Ovary (tissue), 9 donors: Measurements from ENCODE around the gene CRHR2. TPM values are rescaled to one million over a fixed set of nuclear protein-coding genes. Genes with fewer than 3 reads are reported as not detected.

Experiments used
- DNase-seq, 5 donors: peaks; one replicate each; pipeline ENCODE4 v3.0.0-alpha.2; 2019 to 2020
- H3K27ac ChIP-seq, 2 donors: fragments of 200-600 bp; one replicate each; pipeline versions ENCODE4 v1.5.1 to v1.8.0; 2019 to 2022
- H3K27me3 ChIP-seq: fragments of 200-600 bp; one replicate; pipeline ENCODE4 v1.8.0; 2022
- H3K36me3 ChIP-seq: fragments of 200-600 bp; sonication (generic); one replicate; pipeline ENCODE4 v1.5.1; 2019
- H3K4me1 ChIP-seq: one replicate; pipeline ENCODE4 v1.8.1; 2013; ENCODE audit warnings: mild to moderate bottlenecking, moderate library complexity; ENCODE audit not compliant: insufficient read depth
- H3K4me3 ChIP-seq: fragments of 200-600 bp; sonication (generic); one replicate; pipeline ENCODE4 v1.5.1; 2017
- H3K9me3 ChIP-seq, 2 donors: fragments of 200-600 bp in 1 of 2; sonication (generic) in 1 of 2; one replicate each; pipeline versions ENCODE4 v1.5.1 to v1.8.1; 2013 to 2019; ENCODE audit warnings: mild to moderate bottlenecking in 1 of 2, moderate library complexity in 1 of 2
- CTCF ChIP-seq, 3 donors: fragments of 450-650 bp in 2 of 3; fragments of 200-600 bp in 1 of 3; IDR thresholded peaks; one replicate each; pipeline versions ENCODE4 v1.5.1 to v1.8.0; 2016 to 2022; ENCODE audit warnings: antibody characterized with exemption in 3 of 3, mild to moderate bottlenecking in 1 of 3
- EP300 ChIP-seq: sonication (generic); formaldehyde crosslinking; IDR thresholded peaks from one replicate; pipeline ENCODE4 v1.6.1; 2017; ENCODE audit warnings: antibody characterized with exemption
- POLR2A ChIP-seq: fragments of 450-650 bp; IDR thresholded peaks from one replicate; pipeline ENCODE4 v1.6.1; 2017; ENCODE audit warnings: antibody characterized with exemption, mild to moderate bottlenecking, moderate library complexity
- WGBS, 3 donors: extraction: QIAGEN DNeasy Blood & Tissue Kit in 1 of 3; methylation state at CpG; one replicate each; pipeline versions ENCODE4 v1.1.5 to v1.1.7; 2013 to 2017; 5-methylcytosine and 5-hydroxymethylcytosine counted together
- intact Hi-C, 4 donors: fragments of 100-400 bp; cut with DNase I; formaldehyde crosslinking; loops; one replicate each; pipeline versions ENCODE4 v1.11.0 to v1.15.1; 2022 to 2023
- polyA plus RNA-seq, 2 donors: library from polyadenylated mRNA; stranded (reverse); fragments of 200-250 nt in 1 of 2; fragments of 350-450 nt in 1 of 2; fragmentation: Illumina TruSeq in 1 of 2; extraction: RNeasy Lipid Tissue Mini Kit (QIAGEN cat#74804) in 1 of 2; gene quantifications; one replicate each; pipeline ENCODE4 v1.2.3, GENCODE V29; 2013 to 2014
- total RNA-seq, 7 donors: library from RNA; depleted of rRNA in 2 of 7; stranded (reverse); fragments of >200 nt in 2 of 7; fragmentation: NEBNext Ultra II Directional in 3 of 7; extraction: Animal tissue kit (Norgen Biotek cat#: 25700) in 3 of 7; gene quantifications; one replicate each; pipeline versions ENCODE4 v1.1.0 to v1.2.4, GENCODE V29; 2016 to 2023
- donor health status: DM: no; HTN: no; CAD: no; lungs with moderate emphysema.
- donor health status: DM: no; HTN: no; CAD: no.
- donor health status: Bipolar disorder and iron deficiency.
- donor health status: DM: yes; HTN: yes; CAD: no.
- donor health status: DM: no; HTN: no; CAD: no.
- donor health status: DM: yes; HTN: yes; CAD: no.

Gene CRHR2
- total and polyA plus RNA-seq, 9 donors, result 0.08 to 1.1 (median 0.77) TPM; not detected in 4

- intact Hi-C loops, result no loop called here
- no peak overlapping the region for H3K4me3 ChIP-seq
- H3K27ac ChIP-seq, result no peak overlapping the region
- H3K36me3 ChIP-seq, result no peaks in the 10 kb centered on the region
- H3K4me1 ChIP-seq, result no peaks in the 10 kb centered on the region
- no peaks in the 10 kb centered on the region for H3K27me3 ChIP-seq
- TF ChIP-seq EP300 (no peak), POLR2A (no peak), CTCF (IDR thresholded peaks at IDR 0.05) (no peak)
- 76 to 81% (median 81%) methylated on average over 1 of the region's 1 CpG for WGBS, 3 donors
- DNase-seq, result no peak
- no peaks in the 10 kb centered on the region for H3K9me3 ChIP-seq
Observed at GRCh38 chr7:30618961-30619360, 63.3 kb downstream of the CRHR2 start.

GRCh38 chr7:30618080-30618676 is 64.1 kb downstream of the CRHR2 start:
- intact Hi-C loops, result no loop called here

GRCh38 chr7:30617359-30617758 is 64.9 kb downstream of the CRHR2 start:
- DNase-seq, result no peak

More at GRCh38 chr7:30618080-30618676, 64.1 kb downstream of the CRHR2 start:
- TF ChIP-seq EP300, result no peak
- TF ChIP-seq CTCF (IDR thresholded peaks at IDR 0.05), result no peak
- TF ChIP-seq POLR2A, result no peak
- no peaks in the 10 kb centered on the region for H3K9me3 ChIP-seq
- no peaks in the 10 kb centered on the region for H3K27me3 ChIP-seq
- no peak overlapping the region for H3K27ac ChIP-seq
- H3K4me3 ChIP-seq, result no peak overlapping the region
- WGBS, 3 donors, result 89 to 93% (median 90%) methylated on average over 4 of the region's 4 CpGs
- no peaks in the 10 kb centered on the region for H3K36me3 ChIP-seq
- DNase-seq, result no peak
- no peaks in the 10 kb centered on the region for H3K4me1 ChIP-seq

GRCh38 chr7:30616318-30616717 is 65.9 kb downstream of the CRHR2 start:
- no peak overlapping the region for H3K27ac ChIP-seq
- no peaks in the 10 kb centered on the region for H3K27me3 ChIP-seq
- no peaks in the 10 kb centered on the region for H3K4me1 ChIP-seq
- intact Hi-C loops, result no loop called here
- no peaks in the 10 kb centered on the region for H3K9me3 ChIP-seq
- no peak overlapping the region for H3K4me3 ChIP-seq
- no peaks in the 10 kb centered on the region for H3K36me3 ChIP-seq
- 91 to 93% (median 93%) methylated on average over 4 of the region's 4 CpGs for WGBS, 3 donors
- TF ChIP-seq POLR2A (no peak), CTCF (IDR thresholded peaks at IDR 0.05) (no peak), EP300 (no peak)
- no peak for DNase-seq

More at GRCh38 chr7:30617359-30617758, 64.9 kb downstream of the CRHR2 start:
- Histone ChIP-seq H3K9me3 (no peaks in the 10 kb centered on the region), H3K36me3 (no peaks in the 10 kb centered on the region), H3K27me3 (no peaks in the 10 kb centered on the region), H3K4me3 (no peak overlapping the region), H3K4me1 (no peaks in the 10 kb centered on the region), H3K27ac (no peak overlapping the region)
- 81 to 83% (median 82%) methylated on average over 2 of the region's 2 CpGs for WGBS, 3 donors
- intact Hi-C loops, result no loop called here
- no peak for TF ChIP-seq EP300
- TF ChIP-seq POLR2A, result no peak
- no peak for TF ChIP-seq CTCF (IDR thresholded peaks at IDR 0.05)
